ENCODE data around the gene TRIO. TPM values are rescaled to one million over a fixed set of nuclear protein-coding genes. Genes with fewer than 3 reads are reported as not detected.
A peak's percentile ranks its signal among the peaks of the same experiment; 100 is the strongest.

TRIO gene
- total RNA-seq, 4 donors from 2014 or later, result 186 to 388 (median 285) TPM

GRCh38 chr5:14364576-14365472 lies 221.7 kb downstream of the TRIO start:
- H3K27ac ChIP-seq, result no peak overlapping the region
- intact Hi-C loops (cut with DNase I; ENCODE audit: low total_unique reads) (no loop called here), in situ Hi-C loops (cut with MboI; ENCODE audit: low pct_ligation_motif_present in 1 of 4, low pct_unique_long_range_greater_than_20kb in 1 of 4, low sequenced_read_pairs in 3 of 4) (loop anchor here in 3 of 4 donors (25.0 kb wide), 3 partner anchors 272 to 647 kb away; no protein-coding TSS in a partner anchor)
- no peaks in the 10 kb centered on the region for H3K27me3 ChIP-seq
- no peaks in the 10 kb centered on the region for H3K4me1 ChIP-seq
- WGBS, 2 donors (ENCODE audit: low coverage in 1 of 2), result 80% methylated on average over 12 of the region's 12 CpGs; no CpG with 5 or more reads in 1 of the 2 donors
- no peak for DNase-seq
- H3K9me3 ChIP-seq, result no peaks in the 10 kb centered on the region
- TF ChIP-seq POLR2A (IDR thresholded peaks at IDR 0.05) (no peak), POLR2AphosphoS5 (IDR thresholded peaks at IDR 0.05) (no peak), EP300 (IDR thresholded peaks at IDR 0.05; ENCODE audit: low read depth) (no peak), CTCF (IDR thresholded peaks at IDR 0.05) (peak; percentile 32 to 40 (median 35))
- peaks cover 0 to 58% (median 29%) of the 10 kb centered on the region in 4 donors for H3K36me3 ChIP-seq
- H3K4me3 ChIP-seq, result no peak overlapping the region

- in situ Hi-C loops (cut with MboI; ENCODE audit: low pct_ligation_motif_present in 1 of 4, low pct_unique_long_range_greater_than_20kb in 1 of 4, low sequenced_read_pairs in 3 of 4), result loop anchor here in 3 of 4 donors (25.0 kb wide), 3 partner anchors 271 to 646 kb away; no protein-coding TSS in a partner anchor
- no peak overlapping the region for H3K4me3 ChIP-seq
- H3K27ac ChIP-seq, result no peak overlapping the region
- H3K36me3 ChIP-seq, result peaks cover 0 to 69% (median 31%) of the 10 kb centered on the region in 4 donors
- intact Hi-C loops (cut with DNase I; ENCODE audit: low total_unique reads), result no loop called here
- TF ChIP-seq EP300 (IDR thresholded peaks at IDR 0.05; ENCODE audit: low read depth), result no peak
- TF ChIP-seq CTCF (IDR thresholded peaks at IDR 0.05), result no peak
- no peak for TF ChIP-seq POLR2A (IDR thresholded peaks at IDR 0.05)
- no peak for TF ChIP-seq POLR2AphosphoS5 (IDR thresholded peaks at IDR 0.05)
- DNase-seq, result no peak
- no peaks in the 10 kb centered on the region for H3K4me1 ChIP-seq
- no peaks in the 10 kb centered on the region for H3K9me3 ChIP-seq
- H3K27me3 ChIP-seq, result no peaks in the 10 kb centered on the region
- WGBS, 2 donors (ENCODE audit: low coverage in 1 of 2), result 64 to 86% methylated on average over 1 to 2 of the region's 2 CpGs
These were observed 222.8 kb downstream of the TRIO start for GRCh38 chr5:14365831-14366430.

GRCh38 chr5:14366763-14367162 lies 223.6 kb downstream of the TRIO start:
- no peaks in the 10 kb centered on the region for H3K27me3 ChIP-seq
- TF ChIP-seq POLR2A (IDR thresholded peaks at IDR 0.05) (no peak), POLR2AphosphoS5 (IDR thresholded peaks at IDR 0.05) (no peak), EP300 (IDR thresholded peaks at IDR 0.05; ENCODE audit: low read depth) (no peak), CTCF (IDR thresholded peaks at IDR 0.05) (no peak)
- no peak overlapping the region for H3K4me3 ChIP-seq
- H3K36me3 ChIP-seq, result peaks cover 0 to 76% (median 34%) of the 10 kb centered on the region in 4 donors
- 93 to 100% methylated on average over 1 to 10 of the region's 10 CpGs for WGBS, 2 donors (ENCODE audit: low coverage in 1 of 2)
- in situ Hi-C loops (cut with MboI; ENCODE audit: low pct_ligation_motif_present in 1 of 4, low pct_unique_long_range_greater_than_20kb in 1 of 4, low sequenced_read_pairs in 3 of 4) (loop anchor here in 3 of 4 donors (25.0 kb wide), 3 partner anchors 271 to 646 kb away; no protein-coding TSS in a partner anchor), intact Hi-C loops (cut with DNase I; ENCODE audit: low total_unique reads) (no loop called here)
- no peaks in the 10 kb centered on the region for H3K4me1 ChIP-seq
- DNase-seq, result no peak
- H3K9me3 ChIP-seq, result no peaks in the 10 kb centered on the region
- no peak overlapping the region for H3K27ac ChIP-seq

GRCh38 chr5:14367364-14367763 lies 224.2 kb downstream of the TRIO start:
- Histone ChIP-seq H3K36me3 (peaks cover 0 to 78% (median 36%) of the 10 kb centered on the region in 4 donors), H3K27ac (no peak overlapping the region), H3K9me3 (no peaks in the 10 kb centered on the region), H3K4me3 (no peak overlapping the region), H3K4me1 (no peaks in the 10 kb centered on the region), H3K27me3 (no peaks in the 10 kb centered on the region)
- 90% methylated on average over 3 of the region's 3 CpGs; no CpG with 5 or more reads in 1 of the 2 donors for WGBS, 2 donors (ENCODE audit: low coverage in 1 of 2)
- intact Hi-C loops (cut with DNase I; ENCODE audit: low total_unique reads), result no loop called here
- no peak for DNase-seq
- no peak for TF ChIP-seq POLR2AphosphoS5 (IDR thresholded peaks at IDR 0.05)
- no peak for TF ChIP-seq EP300 (IDR thresholded peaks at IDR 0.05; ENCODE audit: low read depth)
- TF ChIP-seq POLR2A (IDR thresholded peaks at IDR 0.05), result no peak
- no peak for TF ChIP-seq CTCF (IDR thresholded peaks at IDR 0.05)
- in situ Hi-C loops (cut with MboI; ENCODE audit: low pct_ligation_motif_present in 1 of 4, low pct_unique_long_range_greater_than_20kb in 1 of 4, low sequenced_read_pairs in 3 of 4), result loop anchor here in 3 of 4 donors (25.0 kb wide), 3 partner anchors 270 to 645 kb away; no protein-coding TSS in a partner anchor

Measured in transverse colon (tissue), 4 donors.